ENCODE data around the gene IRF9. TPM values are rescaled to one million over a fixed set of nuclear protein-coding genes. Genes with fewer than 3 reads are reported as not detected.

IRF9 gene
- total RNA-seq, 1 experiment from 2014 or later: 15.6 TPM

- TF ChIP-seq MYBL2 (CRISPR knock-in tag; IDR thresholded peaks at IDR 0.05) (no peak), CTCF (IDR thresholded peaks at IDR 0.05) (no peak)
Observed at GRCh38 chr14:24138396-24139271, 22.4 kb upstream of the IRF9 start (continued).

- H3K4me1 Mint-ChIP-seq: peaks cover 31% of the 10 kb centered on the region
- H3K36me3 Mint-ChIP-seq: peaks cover 36% of the 10 kb centered on the region
- TF ChIP-seq ZMAT4 (CRISPR knock-in tag; IDR thresholded peaks at IDR 0.05) (no peak), ZBTB43 (CRISPR knock-in tag; IDR thresholded peaks at IDR 0.05) (no peak), MAX (CRISPR knock-in tag; IDR thresholded peaks at IDR 0.05) (no peak), ZBTB21 (CRISPR knock-in tag; IDR thresholded peaks at IDR 0.05; ENCODE audit: borderline replicate concordance) (no peak), GABPB1 (CRISPR knock-in tag; IDR thresholded peaks at IDR 0.05) (peak; percentile 48)
- H3K9me3 Mint-ChIP-seq: no peaks in the 10 kb centered on the region
- DNase-seq (ENCODE audit: low spot score): no peak
- H3K27me3 Mint-ChIP-seq (ENCODE audit: low read depth): no peaks in the 10 kb centered on the region
- ChIA-PET CTCF (interaction anchor here (0.7 to 1.4 kb wide), 2 partner anchors 18 to 21 kb away, joined by 3 to 5 read pairs; partner anchors contain the start of gene IRF9), POLR2A (interaction anchor here (0.6 kb wide), 1 partner anchor 496 kb away, joined by 3 read pairs; no protein-coding TSS in a partner anchor)
- peak overlapping the region; percentile 53; the same call in 1 of the 2 replicates for H3K27ac Mint-ChIP-seq
- H3K4me3 Mint-ChIP-seq: peak overlapping the region; percentile 95
- ATAC-seq: no peak
Observed at GRCh38 chr14:24139272-24139934, 21.7 kb upstream of the IRF9 start.

GRCh38 chr14:24141097-24141880 is 19.8 kb upstream of the IRF9 start, which contains the start of gene EMC9:
EMC9 (minus strand) TSS chr14:24141591; CDS start chr14:24141304, 287 bp downstream.
- Mint-ChIP-seq H3K9me3 (no peaks in the 10 kb centered on the region), H3K4me3 (peak within 1 kb of the TSS; percentile 95), H3K27ac (peak within 1 kb of the TSS; percentile 99), H3K27me3 (ENCODE audit: low read depth) (no peaks in the 10 kb centered on the region), H3K4me1 (peaks cover 35% of the 10 kb centered on the region), H3K36me3 (peaks cover 42% of the 10 kb centered on the region)
- ATAC-seq (peak; percentile 89), DNase-seq (ENCODE audit: low spot score) (peak; percentile 100)
- ChIA-PET CTCF (interaction anchor here (0.6 to 2.3 kb wide), 14 partner anchors 20 to 586 kb away, joined by 3 to 26 read pairs (median 5); partner anchors contain the start of genes CIDEB, DCAF11, IRF9 and NRL), POLR2A (interaction anchor here (0.6 to 2.1 kb wide), 12 partner anchors 10 to 603 kb away, joined by 3 to 24 read pairs (median 4); partner anchors contain the start of genes CARMIL3, CHMP4A, DCAF11 and IRF9)
- TF ChIP-seq HMGXB4 (CRISPR knock-in tag; IDR thresholded peaks at IDR 0.05) (peak; percentile 84; the same call in 1 of the 2 replicates), IRF2 (CRISPR knock-in tag; IDR thresholded peaks at IDR 0.05; ENCODE audit: borderline replicate concordance, low read depth) (peak; percentile 29; the same call in 1 of the 2 replicates), ATF6 (CRISPR knock-in tag; IDR thresholded peaks at IDR 0.05) (no peak), USF2 (CRISPR knock-in tag; IDR thresholded peaks at IDR 0.05) (peak; percentile 89), NFATC4 (CRISPR knock-in tag; IDR thresholded peaks at IDR 0.05) (no peak), ELF4 (CRISPR knock-in tag; IDR thresholded peaks at IDR 0.05; ENCODE audit: low read depth) (no peak), NR2C2 (CRISPR knock-in tag; IDR thresholded peaks at IDR 0.05) (no peak), ZBTB21 (CRISPR knock-in tag; IDR thresholded peaks at IDR 0.05; ENCODE audit: borderline replicate concordance) (peak; percentile 55; the same call in 1 of the 2 replicates), E2F5 (CRISPR knock-in tag; IDR thresholded peaks at IDR 0.05) (peak; percentile 84), TP53 (CRISPR knock-in tag; IDR thresholded peaks at IDR 0.05) (peak; percentile 27; the same call in 1 of the 2 replicates), CREM (CRISPR knock-in tag; IDR thresholded peaks at IDR 0.05) (peak; percentile 61), ESRRA (CRISPR knock-in tag; IDR thresholded peaks at IDR 0.05; ENCODE audit: borderline replicate concordance) (0 out of 2 replicates have a peak, but pooled peaks have one; percentile 39)

Measured in WTC11 (cell line).